Frontal cortex (tissue), 4 donors: ENCODE data around the gene HOXD4. TPM values are rescaled to one million over a fixed set of nuclear protein-coding genes. Genes with fewer than 3 reads are reported as not detected.

ENCODE experiments used
- DNase-seq, 2 donors: peaks; one replicate each; pipeline ENCODE4 v3.0.0; 2012; ENCODE audit warnings: low spot score in 2 of 2
- FAIRE-seq: peaks from 2 replicates; lab custom pipeline; 2012; peaks lifted over from hg19 to GRCh38; lab: Jason Lieb, UNC
- total RNA-seq: library from RNA; depleted of rRNA; stranded (reverse); fragments of >200 nt; gene quantifications from one replicate; pipeline ENCODE4 v1.2.3, GENCODE V29; 2014
- donor health status: control.
- donor health status: control.
- donor health status: control.

The HOXD4 gene
- total RNA-seq, 1 donor from 2014 or later = not detected

DNA sequence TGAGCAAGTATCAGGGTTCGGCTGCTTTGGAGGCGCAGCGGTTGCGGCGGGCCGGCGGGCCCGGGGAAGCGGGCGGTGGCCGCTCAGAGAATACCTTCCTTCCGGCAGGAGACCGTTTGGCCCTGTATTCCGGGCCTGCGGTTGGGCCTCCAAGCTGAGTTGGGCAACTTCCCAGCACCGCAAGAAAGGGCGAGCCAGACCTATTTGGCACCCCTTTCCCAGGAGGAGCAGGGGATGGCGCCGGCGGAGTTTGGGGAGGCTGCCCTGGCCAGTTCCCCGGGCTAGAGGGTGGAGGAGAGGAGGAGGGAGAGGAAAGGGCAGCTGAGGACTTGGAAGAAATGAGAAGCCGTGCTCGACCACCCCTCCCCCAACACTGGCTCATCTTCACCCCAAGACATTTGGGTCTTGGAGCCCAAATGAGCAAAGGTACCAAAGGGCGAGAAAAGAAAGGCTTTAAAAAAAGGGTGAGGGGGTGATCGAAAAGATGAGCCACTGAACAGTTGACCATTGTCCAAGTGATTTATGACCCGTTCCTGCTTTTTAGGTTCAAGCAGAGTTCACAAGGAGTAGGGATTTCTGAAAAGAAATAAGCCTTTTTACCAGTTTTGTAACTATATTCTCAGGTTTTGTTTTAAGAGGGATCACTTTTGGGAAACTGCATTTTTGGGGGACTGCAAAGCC, 14.2 kb downstream of the HOXD4 start:
- no peak for FAIRE-seq
- DNase-seq = no peak

DNA sequence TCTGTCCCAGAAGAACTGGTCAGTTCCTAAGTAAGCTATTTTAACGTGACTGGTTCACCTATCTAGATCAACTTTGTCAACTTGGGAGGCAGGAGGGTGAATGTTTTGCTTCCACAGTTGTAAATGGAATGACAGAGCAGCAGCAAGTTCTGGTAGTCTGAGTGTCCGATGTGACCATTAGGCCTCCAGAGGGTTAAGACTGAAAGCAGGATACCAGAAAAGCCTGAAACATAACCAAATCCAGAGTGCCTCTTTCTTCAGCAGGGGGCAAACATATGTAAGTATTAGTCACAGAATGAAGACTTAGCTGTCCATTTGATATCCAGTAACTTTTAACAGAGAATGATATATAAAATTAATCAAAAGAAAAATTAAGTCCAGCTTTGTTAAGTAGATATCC, 14.9 kb downstream of the HOXD4 start:
- FAIRE-seq (no peak), DNase-seq (no peak)

DNA sequence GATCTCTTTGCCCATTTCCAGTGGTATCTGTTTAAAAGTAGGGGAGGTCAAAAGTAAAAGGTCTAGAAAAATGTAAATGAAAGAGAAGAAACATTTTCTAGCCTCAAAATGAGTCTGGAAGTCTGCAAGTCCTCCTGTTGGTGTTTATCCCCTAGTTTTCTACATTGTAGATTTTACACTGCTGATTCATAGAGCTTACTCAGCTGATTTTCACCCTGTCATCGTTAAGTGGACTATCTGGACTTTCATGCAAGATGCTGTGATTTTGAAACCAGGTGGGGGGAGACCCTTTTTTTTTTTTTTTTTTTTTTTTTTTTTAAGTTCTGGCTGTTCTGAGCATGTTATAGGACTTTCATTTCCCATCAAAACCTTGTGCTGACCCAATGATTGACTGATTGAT, 16.0 kb downstream of the HOXD4 start:
- DNase-seq (no peak), FAIRE-seq (no peak)

DNA sequence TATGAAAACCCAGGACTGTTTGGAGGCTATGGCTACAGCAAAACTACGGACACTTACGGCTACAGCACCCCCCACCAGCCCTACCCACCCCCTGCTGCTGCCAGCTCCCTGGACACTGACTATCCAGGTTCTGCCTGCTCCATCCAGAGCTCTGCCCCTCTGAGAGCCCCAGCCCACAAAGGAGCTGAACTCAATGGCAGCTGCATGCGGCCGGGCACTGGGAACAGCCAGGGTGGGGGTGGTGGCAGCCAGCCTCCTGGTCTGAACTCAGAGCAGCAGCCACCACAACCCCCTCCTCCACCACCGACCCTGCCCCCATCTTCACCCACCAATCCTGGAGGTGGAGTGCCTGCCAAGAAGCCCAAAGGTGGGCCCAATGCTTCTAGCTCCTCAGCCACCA, 17.8 kb downstream of the HOXD4 start:
- DNase-seq = no peak
- FAIRE-seq = no peak

DNA sequence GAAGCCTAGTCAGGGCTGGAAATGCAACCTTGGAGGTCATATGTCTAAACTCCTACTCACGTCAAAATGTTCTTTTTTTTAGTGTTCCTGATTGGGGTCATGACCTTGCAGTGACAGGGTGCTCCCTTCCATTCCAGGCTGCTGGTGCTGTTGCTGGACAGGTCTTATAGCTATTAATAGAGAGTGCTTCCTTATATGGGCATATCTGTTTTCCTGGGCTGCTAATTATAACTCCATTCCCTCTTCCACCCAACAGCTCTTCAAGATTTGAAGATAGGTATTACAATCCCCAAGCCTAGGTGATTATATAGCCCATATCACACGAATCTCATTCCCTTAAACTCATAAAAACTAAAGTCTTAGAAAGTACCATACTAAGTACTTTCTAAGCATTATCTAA, 18.4 kb downstream of the HOXD4 start:
- DNase-seq (no peak), FAIRE-seq (no peak)

DNA sequence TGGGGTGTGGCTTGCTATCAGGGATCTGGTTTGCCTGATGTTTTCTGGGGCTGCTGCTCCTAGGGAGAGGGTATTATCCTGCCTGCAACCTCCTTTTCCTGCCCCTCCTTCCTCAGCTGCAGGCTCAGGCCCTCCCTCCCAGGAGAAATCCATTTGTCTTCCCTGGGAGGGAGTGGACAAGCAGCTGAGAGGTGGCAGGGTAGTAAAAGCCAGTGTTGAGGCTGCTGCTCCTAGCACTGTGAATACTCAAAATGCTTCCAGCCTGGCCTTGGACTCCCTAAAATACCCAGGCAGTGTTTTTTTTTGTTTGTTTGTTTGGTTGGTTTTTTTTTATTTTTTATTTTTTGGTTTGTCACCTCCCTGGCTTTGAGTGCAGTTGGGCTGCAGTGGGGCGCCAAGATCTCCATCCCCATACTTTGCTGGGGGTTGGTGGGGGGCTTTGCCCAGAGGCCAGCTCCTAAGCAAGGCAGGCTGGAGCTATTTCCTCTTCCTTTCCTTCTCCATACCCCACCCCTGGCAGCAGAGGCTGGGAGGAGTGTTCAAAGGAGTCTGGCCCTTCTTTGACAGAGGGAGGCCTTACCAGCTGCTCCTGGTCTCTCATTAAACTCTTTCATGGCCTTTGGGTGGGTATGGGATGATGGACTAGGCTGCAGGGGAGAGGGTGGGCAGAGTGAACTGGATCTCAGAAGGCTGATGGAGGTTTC, 19.4 kb downstream of the HOXD4 start:
- no peak for DNase-seq
- no peak for FAIRE-seq

DNA sequence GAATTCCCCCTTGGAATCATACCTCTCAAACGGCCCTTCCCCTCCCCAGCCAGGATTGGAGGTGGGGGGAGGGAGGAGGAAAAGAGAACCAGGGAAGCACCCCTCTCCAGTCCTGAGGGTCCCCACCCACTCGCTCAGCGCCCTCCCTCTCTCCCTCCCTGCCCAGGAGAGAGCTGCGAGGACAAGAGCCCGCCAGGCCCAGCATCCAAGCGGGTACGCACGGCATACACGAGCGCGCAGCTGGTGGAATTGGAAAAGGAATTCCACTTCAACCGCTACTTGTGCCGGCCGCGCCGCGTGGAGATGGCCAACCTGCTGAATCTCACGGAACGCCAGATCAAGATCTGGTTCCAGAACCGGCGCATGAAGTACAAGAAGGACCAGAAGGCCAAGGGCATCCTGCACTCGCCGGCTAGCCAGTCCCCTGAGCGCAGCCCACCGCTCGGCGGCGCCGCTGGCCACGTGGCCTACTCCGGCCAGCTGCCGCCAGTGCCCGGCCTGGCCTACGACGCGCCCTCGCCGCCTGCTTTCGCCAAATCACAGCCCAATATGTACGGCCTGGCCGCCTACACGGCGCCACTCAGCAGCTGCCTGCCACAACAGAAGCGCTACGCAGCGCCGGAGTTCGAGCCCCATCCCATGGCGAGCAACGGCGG, 20.1 kb downstream of the HOXD4 start:
- DNase-seq (no peak), FAIRE-seq (no peak)

DNA sequence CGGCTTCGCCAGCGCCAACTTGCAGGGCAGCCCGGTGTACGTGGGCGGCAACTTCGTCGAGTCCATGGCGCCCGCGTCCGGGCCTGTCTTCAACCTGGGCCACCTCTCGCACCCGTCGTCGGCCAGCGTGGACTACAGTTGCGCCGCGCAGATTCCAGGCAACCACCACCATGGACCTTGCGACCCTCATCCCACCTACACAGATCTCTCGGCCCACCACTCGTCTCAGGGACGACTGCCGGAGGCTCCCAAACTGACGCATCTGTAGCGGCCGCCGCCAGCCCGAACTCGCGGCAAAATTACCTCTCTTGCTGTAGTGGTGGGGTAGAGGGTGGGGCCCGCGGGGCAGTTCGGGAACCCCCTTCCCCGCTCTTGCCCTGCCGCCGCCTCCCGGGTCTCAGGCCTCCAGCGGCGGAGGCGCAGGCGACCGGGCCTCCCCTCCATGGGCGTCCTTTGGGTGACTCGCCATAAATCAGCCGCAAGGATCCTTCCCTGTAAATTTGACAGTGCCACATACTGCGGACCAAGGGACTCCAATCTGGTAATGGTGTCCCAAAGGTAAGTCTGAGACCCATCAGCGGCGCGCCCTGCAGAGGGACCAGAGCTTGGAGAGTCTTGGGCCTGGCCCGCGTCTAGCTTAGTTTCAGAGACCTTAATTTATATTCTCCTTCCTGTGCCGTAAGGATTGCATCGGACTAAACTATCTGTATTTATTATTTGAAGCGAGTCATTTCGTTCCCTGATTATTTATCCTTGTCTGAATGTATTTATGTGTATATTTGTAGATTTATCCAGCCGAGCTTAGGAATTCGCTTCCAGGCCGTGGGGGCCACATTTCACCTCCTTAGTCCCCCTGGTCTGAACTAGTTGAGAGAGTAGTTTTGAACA, 20.9 kb downstream of the HOXD4 start:
- FAIRE-seq (no peak), DNase-seq (no peak)

DNA sequence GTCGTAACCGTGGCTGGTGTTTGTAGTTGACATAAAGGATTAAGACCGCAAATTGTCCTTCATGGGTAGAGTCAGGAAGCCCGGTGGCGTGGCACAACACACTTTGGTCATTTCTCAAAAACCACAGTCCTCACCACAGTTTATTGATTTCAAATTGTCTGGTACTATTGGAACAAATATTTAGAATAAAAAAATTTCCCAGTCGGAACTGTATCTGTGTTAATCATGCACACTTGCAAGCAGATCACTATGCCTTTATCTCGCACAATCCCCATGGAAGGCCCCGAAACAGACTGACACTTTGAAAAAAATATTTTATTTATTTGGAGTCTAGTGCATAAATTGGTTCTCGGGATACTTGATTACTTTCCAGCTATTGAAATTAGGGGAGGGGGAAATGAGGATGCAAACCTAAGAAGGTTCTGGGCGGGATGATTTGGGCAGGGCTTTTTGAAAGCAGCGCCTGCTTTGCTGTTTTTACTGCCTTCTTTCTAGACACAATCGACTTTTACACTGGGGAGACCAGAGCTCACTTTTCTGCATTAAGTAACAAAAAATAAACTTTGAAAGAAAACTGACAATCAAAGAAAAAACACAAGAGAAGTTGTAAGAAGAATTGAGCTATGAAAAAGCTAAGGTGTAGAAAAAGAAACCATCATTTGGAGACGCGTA, 21.7 kb downstream of the HOXD4 start:
- no peak for DNase-seq
- FAIRE-seq = no peak

DNA sequence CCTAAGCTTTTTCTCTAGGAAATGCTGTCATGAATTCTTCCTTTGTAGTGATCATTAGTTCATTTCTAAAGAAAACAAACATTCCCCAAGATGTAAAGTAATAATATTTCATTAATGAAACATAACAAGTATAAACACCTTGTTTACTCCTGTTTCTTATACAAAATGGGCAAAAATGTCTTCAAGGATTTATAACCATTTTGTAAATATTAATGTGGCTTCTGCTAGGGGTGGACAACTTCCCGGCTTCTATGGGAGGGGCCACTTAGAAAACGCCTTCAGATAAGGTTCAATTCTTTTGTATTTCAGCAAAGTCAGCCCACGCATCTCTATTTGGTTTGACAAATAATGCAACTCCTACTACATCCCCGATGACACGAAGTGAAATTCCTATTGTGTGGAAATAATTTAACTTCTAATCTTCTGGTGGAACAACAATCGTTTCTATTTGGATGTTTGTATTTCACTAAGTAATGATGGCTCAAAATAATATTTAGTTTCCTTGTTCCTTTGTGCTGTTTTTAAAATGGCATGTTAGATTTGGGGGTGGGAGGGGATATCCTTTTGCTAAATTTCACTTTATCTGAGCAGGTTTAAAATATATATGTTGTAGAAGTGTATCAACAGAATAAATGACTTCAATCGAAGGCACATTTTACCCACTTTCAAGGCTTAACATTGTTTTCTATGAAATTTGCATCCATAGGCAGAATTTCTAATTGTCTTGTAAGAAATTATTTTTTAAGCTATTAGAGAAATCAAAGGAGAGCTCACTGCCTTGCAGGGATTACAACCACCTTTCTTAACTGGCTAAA, 22.4 kb downstream of the HOXD4 start:
- FAIRE-seq (no peak), DNase-seq (no peak)

DNA sequence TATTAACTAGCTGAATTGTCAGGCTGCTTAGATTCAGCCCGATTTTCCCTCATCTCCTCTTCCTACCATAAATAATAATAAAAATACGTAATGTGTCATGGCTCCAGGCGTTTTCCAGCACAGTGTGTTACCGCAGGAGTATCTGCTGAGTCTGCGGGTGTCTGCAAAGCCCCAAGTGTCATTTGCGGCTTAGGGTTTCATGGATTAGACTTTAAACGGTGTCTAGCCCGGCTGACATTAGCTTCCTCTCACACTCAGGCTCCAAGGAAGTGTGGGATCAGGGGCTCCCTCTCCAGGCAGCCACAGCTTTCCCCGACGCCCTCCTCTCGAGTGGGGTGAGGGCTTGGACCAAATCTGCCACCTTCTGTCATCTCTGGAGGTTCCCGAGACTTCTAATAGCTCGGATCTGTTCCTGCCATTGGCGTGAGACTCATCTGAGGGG, 23.1 kb downstream of the HOXD4 start:
- DNase-seq = no peak

DNA sequence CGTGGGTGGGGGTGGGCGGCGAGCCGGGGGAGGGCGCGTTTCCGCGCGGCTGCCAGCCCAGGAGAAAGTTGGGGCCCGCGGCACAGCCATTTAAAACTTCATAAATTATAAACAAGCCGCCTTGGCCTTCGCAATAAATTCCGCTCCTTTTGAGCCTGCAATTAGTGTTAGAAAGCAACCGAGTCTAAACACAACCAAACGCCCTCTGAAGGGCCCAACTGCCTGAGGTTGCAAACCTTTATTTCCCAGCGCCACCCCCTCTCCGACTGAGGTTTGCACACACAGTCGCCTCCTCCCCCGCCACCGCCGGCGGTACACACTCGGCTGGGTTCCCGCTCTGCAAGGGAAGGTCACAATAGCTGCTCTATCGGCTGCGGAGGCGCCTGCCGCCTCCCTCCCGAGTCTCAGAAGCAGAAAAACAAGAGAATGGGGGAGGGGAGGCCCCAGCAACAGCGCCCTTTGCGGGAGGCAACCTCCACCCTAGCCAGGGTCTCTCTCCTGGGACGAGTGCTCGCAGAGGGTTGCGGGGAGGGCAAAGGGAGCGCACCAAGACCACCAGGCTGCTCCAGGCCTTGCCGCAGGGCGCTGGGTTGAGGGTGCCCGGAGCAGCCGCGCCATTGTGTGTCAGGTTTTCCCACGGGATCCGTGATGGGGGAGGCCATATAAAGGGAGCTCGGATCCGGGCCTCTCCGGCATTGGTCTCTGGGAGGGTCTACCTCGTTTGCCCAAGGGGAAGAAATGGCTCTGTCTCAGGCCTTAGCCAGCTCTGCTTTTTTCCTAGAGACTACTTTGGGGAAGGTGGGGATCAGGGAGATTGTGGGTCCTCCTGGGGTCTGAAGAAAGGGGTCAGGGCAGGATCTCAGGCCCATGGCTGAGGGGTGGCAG, 23.7 kb downstream of the HOXD4 start:
- FAIRE-seq = no peak
- no peak for DNase-seq

More for the DNA sequence above, 23.1 kb downstream of the HOXD4 start:
- FAIRE-seq = no peak

DNA sequence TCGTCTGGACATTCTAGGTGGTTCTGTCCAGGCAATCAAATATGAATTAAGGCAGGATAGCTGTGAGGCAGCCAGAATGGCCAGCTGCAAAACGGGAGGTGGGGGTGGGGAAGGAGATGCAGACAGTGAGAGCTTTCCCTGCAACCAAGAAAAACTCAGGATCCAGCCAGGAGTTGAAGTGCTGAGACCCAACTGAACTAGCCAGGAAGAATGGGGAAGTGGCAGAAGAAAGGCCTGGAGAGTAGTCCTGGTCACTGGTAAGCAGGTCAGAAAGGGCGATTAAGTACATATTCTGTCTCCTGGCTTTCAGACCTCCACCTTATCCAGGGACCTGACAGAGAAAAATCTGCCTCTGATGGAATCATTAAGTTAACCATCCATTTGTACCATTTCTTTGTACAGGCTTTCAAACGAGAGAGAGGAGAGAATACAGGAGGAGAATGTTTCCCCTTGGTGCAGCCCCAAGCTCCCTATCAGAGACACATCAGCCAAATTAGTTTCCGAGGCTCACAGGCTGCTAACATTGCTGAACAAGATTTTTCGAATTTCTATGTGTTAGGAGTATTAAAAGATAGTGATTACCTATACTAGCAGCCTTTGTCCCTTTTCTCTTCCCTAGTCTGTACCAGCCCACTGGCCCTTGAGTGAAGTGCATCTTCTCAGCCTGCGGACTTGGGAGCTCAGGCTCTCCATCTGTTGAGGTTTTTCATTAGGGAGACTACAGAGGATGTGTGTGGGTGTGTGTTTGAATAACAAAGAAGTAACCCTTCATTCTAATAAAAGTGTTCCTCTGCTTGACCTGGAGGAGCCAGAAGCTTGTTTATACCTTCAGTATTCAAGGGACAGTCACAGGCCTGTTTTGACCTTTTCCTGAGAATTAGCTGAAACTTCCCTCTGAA, 24.6 kb downstream of the HOXD4 start:
- DNase-seq (no peak), FAIRE-seq (no peak)

DNA sequence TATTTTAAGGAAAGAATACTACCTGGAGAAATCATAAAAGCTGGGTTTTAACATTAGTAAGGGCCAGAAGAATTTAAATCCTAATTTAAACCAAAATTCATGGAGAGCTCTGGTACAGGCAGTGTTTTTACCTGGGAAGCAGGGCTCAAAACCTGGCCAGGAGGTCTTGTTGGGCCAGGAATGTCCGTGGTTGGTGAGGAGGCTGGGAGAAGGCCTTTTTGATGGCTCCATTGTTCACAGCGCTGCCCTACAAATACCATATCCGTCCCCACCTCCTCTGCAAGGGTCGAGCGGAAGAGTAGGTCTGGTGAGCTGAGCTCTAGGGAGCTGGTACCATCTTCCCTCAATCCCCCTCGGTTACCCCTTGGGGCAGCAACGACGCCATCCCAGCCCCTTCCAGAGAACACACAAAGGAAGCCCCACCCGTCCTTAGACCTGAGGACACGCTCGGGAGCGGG, 26.3 kb downstream of the HOXD4 start:
- DNase-seq = no peak

DNA sequence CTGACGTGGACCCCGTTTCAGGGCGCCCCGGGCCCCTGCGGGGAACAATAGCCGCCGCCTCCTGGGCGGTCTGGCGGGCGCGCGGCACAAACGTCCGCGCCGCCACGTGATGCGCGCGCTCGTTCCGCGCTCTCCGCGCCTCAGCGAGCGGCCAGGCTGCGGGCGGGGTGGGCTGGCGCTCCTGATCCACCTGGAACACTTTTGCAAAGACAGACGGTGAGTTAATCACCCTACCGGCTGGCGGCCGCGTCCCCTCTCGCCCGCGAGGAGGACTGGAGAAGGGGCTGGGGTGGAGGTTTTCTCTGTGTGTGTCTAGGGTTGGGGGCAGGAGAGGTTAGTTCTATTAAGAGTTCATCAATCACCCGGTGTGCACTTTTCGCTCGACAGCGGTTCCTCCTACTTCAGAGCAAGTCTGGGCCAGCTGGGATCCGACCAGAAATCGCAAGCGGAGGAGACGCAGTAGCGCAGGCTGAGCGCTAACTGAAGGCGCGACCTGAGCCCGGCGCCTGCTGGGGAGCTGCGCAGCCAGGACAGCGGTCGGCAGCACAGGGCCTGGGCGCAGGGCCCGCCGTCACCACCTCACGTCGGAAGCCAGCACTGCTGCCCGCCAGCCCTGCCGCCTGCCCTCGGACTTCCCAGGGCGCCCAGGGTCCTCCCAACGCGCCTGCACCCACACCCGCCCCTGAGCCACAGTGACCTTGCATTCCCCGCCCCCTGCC, 26.8 kb downstream of the HOXD4 start:
- no peak for FAIRE-seq
- DNase-seq = no peak

More for the DNA sequence above, 26.3 kb downstream of the HOXD4 start:
- no peak for FAIRE-seq

DNA sequence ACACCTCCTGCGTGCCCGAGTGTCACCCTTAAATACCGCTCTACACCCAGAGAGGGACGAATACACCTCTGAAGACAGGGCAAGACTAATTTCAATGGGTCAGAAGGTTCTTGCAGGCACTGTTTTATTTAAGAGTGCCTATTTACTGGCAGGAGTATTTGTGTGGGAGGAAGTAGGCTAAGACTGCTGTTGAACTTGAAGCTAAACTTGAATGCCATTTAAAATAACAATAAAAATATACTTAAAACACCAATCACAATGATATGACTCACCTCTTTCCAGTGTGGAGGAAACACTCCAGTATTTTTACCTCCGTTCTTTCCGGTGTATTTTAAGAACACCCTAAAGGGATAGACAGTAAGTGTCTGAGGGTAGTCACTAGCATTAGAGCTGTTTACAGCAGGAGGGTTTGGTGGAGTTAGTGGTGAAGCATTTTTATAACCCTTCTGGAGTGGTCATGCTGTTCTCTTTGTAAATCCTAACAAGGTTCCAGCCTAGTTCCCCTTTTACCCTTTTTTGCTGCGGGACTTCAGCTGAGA, 27.5 kb downstream of the HOXD4 start:
- DNase-seq (peak in 1 of 2 donors; percentile 16), FAIRE-seq (no peak)
